ENCODE results near the gene HPS6. TPM values are rescaled to one million over a fixed set of nuclear protein-coding genes. Genes with fewer than 3 reads are reported as not detected.

The HPS6 gene
- total RNA-seq, 1 experiment from 2014 or later = 18.7 TPM

GRCh38 chr10:102065561-102066398 is 631 bp downstream of the HPS6 start:
- H2BK15ac ChIP-seq (ENCODE audit: low read depth, low read length) = no peak overlapping the region
- H3K27ac Mint-ChIP-seq = peak overlapping the region in 1 of 3 experiments; percentile 55; a peak in 1 of 7 replicates
- peak; percentile 59 for DNase-seq
- peak overlapping the region; percentile 73 for H3K9ac ChIP-seq (ENCODE audit: extremely low read depth, insufficient read length, low read length)
- no peak overlapping the region for H4K5ac ChIP-seq (ENCODE audit: insufficient read length, low read depth, low read length)
- no peak overlapping the region for H2AK5ac ChIP-seq (ENCODE audit: insufficient read length, low read length)
- WGBS (ENCODE audit: extremely low coverage, insufficient read length, low lambda C conversion rate) = no CpG with 5 or more reads among the region's 63 CpGs
- H3K36me3 Mint-ChIP-seq (ENCODE audit: insufficient read depth in 1 of 3, low read depth in 3 of 3) = no peaks in the 10 kb centered on the region
- H4K20me1 ChIP-seq (ENCODE audit: control insufficient read depth, insufficient read depth, insufficient read length) = no peaks in the 10 kb centered on the region
- H3K4me1 Mint-ChIP-seq = peaks cover 15 to 17% of the 10 kb centered on the region in 2 experiments
- H2BK20ac ChIP-seq (ENCODE audit: low read depth, low read length, poor library complexity, severe bottlenecking) = no peak overlapping the region
- H3K9me3 Mint-ChIP-seq = no peaks in the 10 kb centered on the region
- H3K4me1 ChIP-seq (ENCODE audit: insufficient read depth, low read length) = no peaks in the 10 kb centered on the region
- no peak overlapping the region for H4K91ac ChIP-seq (ENCODE audit: insufficient read length, low read depth, low read length)
- H3K23ac ChIP-seq (ENCODE audit: insufficient read length, low read depth, low read length) = no peak overlapping the region
- H3K14ac ChIP-seq (ENCODE audit: insufficient read depth, low read length) = peak overlapping the region; percentile 8; the same call in 1 of the 2 replicates
- peaks cover 3% of the 10 kb centered on the region for H3K79me1 ChIP-seq (ENCODE audit: insufficient read depth, low read depth, low read length, poor library complexity, severe bottlenecking)
- peaks cover 18% of the 10 kb centered on the region for H3K27me3 Mint-ChIP-seq (ENCODE audit: low read depth)
- no peak overlapping the region for H3K18ac ChIP-seq (ENCODE audit: insufficient read length, low read depth, low read length)
- H3K4me2 ChIP-seq (ENCODE audit: insufficient read depth, insufficient read length, low read length) = peak overlapping the region; percentile 82
- H3K27me3 ChIP-seq (ENCODE audit: insufficient read depth, low read length) = no peaks in the 10 kb centered on the region
- H2BK5ac ChIP-seq (ENCODE audit: insufficient read length, low read length) = no peak overlapping the region
- H4K8ac ChIP-seq (replicated peaks; ENCODE audit: insufficient read length, low read depth, low read length) = no peak overlapping the region
- H3K23me2 ChIP-seq (ENCODE audit: insufficient read length, low read depth, low read length, poor library complexity, severe bottlenecking) = peaks cover 9% of the 10 kb centered on the region
- no peak overlapping the region for H2AFZ ChIP-seq (ENCODE audit: low read length)
- no peaks in the 10 kb centered on the region; the same call in 1 of the 2 replicates for H3K79me2 ChIP-seq (ENCODE audit: insufficient read depth, low read length)
- no peak overlapping the region for H3K27ac ChIP-seq (ENCODE audit: insufficient read length, low read depth, low read length)
- no peaks in the 10 kb centered on the region for H3K9me3 ChIP-seq (ENCODE audit: control insufficient read depth, low read depth, low read length)
- TF ChIP-seq CTCF (conservative IDR thresholded peaks at IDR 0.05) = no peak
- no peak overlapping the region for H2BK120ac ChIP-seq (ENCODE audit: low read depth, low read length, poor library complexity, severe bottlenecking)
- H2BK12ac ChIP-seq (ENCODE audit: insufficient read length, low read depth, low read length) = no peak overlapping the region
- H3K4me3 Mint-ChIP-seq = peak overlapping the region; percentile 76 to 86
- H3T11ph ChIP-seq (ENCODE audit: low read length) = no peak overlapping the region
- no peak overlapping the region for H3K4ac ChIP-seq (ENCODE audit: low read depth, low read length)
- no peak overlapping the region for H3K56ac ChIP-seq (ENCODE audit: insufficient read length, low read depth, low read length)
